ENCODE data around the gene HGD. TPM values are rescaled to one million over a fixed set of nuclear protein-coding genes. Genes with fewer than 3 reads are reported as not detected.

HGD gene
- total RNA-seq, 1 experiment from 2014 or later: 0.33 TPM

DNA sequence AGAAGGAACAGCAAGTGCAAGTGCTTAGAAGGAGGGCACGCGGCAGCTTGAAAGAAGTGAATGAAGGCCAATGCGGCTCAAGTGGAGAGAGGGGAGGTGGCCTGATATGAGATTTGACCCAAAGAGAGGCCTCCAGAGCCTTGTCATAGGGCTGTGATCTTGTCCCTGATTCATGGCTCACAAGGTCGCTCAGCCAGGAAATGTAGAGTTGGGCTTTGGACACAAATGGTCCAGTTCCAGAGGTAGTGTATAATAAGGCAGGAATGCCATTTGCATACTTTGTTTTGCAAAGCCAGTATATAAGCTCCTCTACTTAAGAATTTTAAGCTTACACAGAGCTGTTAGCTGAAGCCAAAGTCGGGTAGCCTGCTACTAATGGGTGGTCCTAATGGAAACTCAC is 33.7 kb downstream of the HGD start:
- no peak overlapping the region for H2BK5ac ChIP-seq (ENCODE audit: insufficient read length, low read length)
- Mint-ChIP-seq H3K36me3 (ENCODE audit: insufficient read depth in 1 of 3, low read depth in 3 of 3) (no peaks in the 10 kb centered on the region), H3K4me1 (peaks cover 12 to 13% of the 10 kb centered on the region in 2 experiments), H3K9me3 (no peaks in the 10 kb centered on the region; a peak in 1 of 5 replicates), H3K4me3 (no peak overlapping the region), H3K27ac (no peak overlapping the region), H3K27me3 (ENCODE audit: low read depth) (no peaks in the 10 kb centered on the region)
- H3K18ac ChIP-seq (ENCODE audit: insufficient read length, low read depth, low read length): no peak overlapping the region
- no peaks in the 10 kb centered on the region for H3K4me1 ChIP-seq (ENCODE audit: insufficient read depth, low read length)
- H3K9me3 ChIP-seq (ENCODE audit: control insufficient read depth, low read depth, low read length): no peaks in the 10 kb centered on the region
- H3K14ac ChIP-seq (ENCODE audit: insufficient read depth, low read length): no peak overlapping the region
- H4K8ac ChIP-seq (replicated peaks; ENCODE audit: insufficient read length, low read depth, low read length): no peak overlapping the region
- H3T11ph ChIP-seq (ENCODE audit: low read length): no peak overlapping the region
- H4K91ac ChIP-seq (ENCODE audit: insufficient read length, low read depth, low read length): no peak overlapping the region
- H3K56ac ChIP-seq (ENCODE audit: insufficient read length, low read depth, low read length): no peak overlapping the region
- WGBS (ENCODE audit: extremely low coverage, insufficient read length, low lambda C conversion rate): no CpG with 5 or more reads among the region's 5 CpGs
- H4K20me1 ChIP-seq (ENCODE audit: control insufficient read depth, insufficient read depth, insufficient read length): no peaks in the 10 kb centered on the region
- H3K27ac ChIP-seq (ENCODE audit: insufficient read length, low read depth, low read length): no peak overlapping the region
- no peak overlapping the region for H2BK20ac ChIP-seq (ENCODE audit: low read depth, low read length, poor library complexity, severe bottlenecking)
- no peak for TF ChIP-seq CTCF (conservative IDR thresholded peaks at IDR 0.05)
- H3K23me2 ChIP-seq (ENCODE audit: insufficient read length, low read depth, low read length, poor library complexity, severe bottlenecking): no peaks in the 10 kb centered on the region
- H3K79me2 ChIP-seq (ENCODE audit: insufficient read depth, low read length): no peaks in the 10 kb centered on the region
- no peak overlapping the region for H2AFZ ChIP-seq (ENCODE audit: low read length)
- no peak overlapping the region for H2BK15ac ChIP-seq (ENCODE audit: low read depth, low read length)
- no peak overlapping the region for H2BK12ac ChIP-seq (ENCODE audit: insufficient read length, low read depth, low read length)
- H2BK120ac ChIP-seq (ENCODE audit: low read depth, low read length, poor library complexity, severe bottlenecking): no peak overlapping the region
- H3K79me1 ChIP-seq (ENCODE audit: insufficient read depth, low read depth, low read length, poor library complexity, severe bottlenecking): no peaks in the 10 kb centered on the region
- DNase-seq: no peak
- H2AK5ac ChIP-seq (ENCODE audit: insufficient read length, low read length): no peak overlapping the region
- no peak overlapping the region for H3K9ac ChIP-seq (ENCODE audit: extremely low read depth, insufficient read length, low read length)
- no peak overlapping the region for H3K23ac ChIP-seq (ENCODE audit: insufficient read length, low read depth, low read length)
- no peak overlapping the region for H3K4ac ChIP-seq (ENCODE audit: low read depth, low read length)
- H4K5ac ChIP-seq (ENCODE audit: insufficient read length, low read depth, low read length): no peak overlapping the region
- H3K4me2 ChIP-seq (ENCODE audit: insufficient read depth, insufficient read length, low read length): no peak overlapping the region
- no peaks in the 10 kb centered on the region for H3K27me3 ChIP-seq (ENCODE audit: insufficient read depth, low read length)
